Measurements from ENCODE around the gene TBCD. TPM values are rescaled to one million over a fixed set of nuclear protein-coding genes. Genes with fewer than 3 reads are reported as not detected.

The TBCD gene
- total and polyA plus RNA-seq, 9 of the 15 experiments (the other 6 are each of a cell fraction or from before 2014, with no cell fraction given): 8.9 to 98.5 (median 28.0) TPM

DNA sequence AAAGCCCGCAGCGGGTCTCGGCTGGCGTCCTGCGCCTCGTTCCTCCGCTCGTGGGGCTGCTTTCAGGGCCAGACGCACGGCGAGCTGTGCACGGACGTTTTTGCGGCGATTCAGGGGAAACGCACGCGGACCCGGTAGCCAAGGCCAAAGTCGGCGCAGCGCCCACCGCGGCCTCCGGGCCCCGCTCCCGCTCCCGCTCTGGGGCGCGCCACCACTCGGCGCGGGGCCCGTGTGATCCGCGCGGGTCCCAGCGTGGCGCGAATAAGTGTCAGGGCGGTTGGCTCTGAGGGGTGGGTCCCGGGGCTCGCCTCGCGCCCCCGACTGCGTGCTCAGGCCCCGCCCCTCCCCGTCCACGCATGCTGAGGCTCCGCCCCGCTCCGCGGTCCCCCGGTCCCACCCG, 694 bp upstream of the TBCD start (continued):
- TF ChIP-seq, protein P1, sequence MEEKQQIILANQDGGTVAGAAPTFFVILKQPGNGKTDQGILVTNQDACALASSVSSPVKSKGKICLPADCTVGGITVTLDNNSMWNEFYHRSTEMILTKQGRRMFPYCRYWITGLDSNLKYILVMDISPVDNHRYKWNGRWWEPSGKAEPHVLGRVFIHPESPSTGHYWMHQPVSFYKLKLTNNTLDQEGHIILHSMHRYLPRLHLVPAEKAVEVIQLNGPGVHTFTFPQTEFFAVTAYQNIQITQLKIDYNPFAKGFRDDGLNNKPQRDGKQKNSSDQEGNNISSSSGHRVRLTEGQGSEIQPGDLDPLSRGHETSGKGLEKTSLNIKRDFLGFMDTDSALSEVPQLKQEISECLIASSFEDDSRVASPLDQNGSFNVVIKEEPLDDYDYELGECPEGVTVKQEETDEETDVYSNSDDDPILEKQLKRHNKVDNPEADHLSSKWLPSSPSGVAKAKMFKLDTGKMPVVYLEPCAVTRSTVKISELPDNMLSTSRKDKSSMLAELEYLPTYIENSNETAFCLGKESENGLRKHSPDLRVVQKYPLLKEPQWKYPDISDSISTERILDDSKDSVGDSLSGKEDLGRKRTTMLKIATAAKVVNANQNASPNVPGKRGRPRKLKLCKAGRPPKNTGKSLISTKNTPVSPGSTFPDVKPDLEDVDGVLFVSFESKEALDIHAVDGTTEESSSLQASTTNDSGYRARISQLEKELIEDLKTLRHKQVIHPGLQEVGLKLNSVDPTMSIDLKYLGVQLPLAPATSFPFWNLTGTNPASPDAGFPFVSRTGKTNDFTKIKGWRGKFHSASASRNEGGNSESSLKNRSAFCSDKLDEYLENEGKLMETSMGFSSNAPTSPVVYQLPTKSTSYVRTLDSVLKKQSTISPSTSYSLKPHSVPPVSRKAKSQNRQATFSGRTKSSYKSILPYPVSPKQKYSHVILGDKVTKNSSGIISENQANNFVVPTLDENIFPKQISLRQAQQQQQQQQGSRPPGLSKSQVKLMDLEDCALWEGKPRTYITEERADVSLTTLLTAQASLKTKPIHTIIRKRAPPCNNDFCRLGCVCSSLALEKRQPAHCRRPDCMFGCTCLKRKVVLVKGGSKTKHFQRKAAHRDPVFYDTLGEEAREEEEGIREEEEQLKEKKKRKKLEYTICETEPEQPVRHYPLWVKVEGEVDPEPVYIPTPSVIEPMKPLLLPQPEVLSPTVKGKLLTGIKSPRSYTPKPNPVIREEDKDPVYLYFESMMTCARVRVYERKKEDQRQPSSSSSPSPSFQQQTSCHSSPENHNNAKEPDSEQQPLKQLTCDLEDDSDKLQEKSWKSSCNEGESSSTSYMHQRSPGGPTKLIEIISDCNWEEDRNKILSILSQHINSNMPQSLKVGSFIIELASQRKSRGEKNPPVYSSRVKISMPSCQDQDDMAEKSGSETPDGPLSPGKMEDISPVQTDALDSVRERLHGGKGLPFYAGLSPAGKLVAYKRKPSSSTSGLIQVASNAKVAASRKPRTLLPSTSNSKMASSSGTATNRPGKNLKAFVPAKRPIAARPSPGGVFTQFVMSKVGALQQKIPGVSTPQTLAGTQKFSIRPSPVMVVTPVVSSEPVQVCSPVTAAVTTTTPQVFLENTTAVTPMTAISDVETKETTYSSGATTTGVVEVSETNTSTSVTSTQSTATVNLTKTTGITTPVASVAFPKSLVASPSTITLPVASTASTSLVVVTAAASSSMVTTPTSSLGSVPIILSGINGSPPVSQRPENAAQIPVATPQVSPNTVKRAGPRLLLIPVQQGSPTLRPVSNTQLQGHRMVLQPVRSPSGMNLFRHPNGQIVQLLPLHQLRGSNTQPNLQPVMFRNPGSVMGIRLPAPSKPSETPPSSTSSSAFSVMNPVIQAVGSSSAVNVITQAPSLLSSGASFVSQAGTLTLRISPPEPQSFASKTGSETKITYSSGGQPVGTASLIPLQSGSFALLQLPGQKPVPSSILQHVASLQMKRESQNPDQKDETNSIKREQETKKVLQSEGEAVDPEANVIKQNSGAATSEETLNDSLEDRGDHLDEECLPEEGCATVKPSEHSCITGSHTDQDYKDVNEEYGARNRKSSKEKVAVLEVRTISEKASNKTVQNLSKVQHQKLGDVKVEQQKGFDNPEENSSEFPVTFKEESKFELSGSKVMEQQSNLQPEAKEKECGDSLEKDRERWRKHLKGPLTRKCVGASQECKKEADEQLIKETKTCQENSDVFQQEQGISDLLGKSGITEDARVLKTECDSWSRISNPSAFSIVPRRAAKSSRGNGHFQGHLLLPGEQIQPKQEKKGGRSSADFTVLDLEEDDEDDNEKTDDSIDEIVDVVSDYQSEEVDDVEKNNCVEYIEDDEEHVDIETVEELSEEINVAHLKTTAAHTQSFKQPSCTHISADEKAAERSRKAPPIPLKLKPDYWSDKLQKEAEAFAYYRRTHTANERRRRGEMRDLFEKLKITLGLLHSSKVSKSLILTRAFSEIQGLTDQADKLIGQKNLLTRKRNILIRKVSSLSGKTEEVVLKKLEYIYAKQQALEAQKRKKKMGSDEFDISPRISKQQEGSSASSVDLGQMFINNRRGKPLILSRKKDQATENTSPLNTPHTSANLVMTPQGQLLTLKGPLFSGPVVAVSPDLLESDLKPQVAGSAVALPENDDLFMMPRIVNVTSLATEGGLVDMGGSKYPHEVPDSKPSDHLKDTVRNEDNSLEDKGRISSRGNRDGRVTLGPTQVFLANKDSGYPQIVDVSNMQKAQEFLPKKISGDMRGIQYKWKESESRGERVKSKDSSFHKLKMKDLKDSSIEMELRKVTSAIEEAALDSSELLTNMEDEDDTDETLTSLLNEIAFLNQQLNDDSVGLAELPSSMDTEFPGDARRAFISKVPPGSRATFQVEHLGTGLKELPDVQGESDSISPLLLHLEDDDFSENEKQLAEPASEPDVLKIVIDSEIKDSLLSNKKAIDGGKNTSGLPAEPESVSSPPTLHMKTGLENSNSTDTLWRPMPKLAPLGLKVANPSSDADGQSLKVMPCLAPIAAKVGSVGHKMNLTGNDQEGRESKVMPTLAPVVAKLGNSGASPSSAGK (IDR thresholded peaks at IDR 0.05): no peak
- TF ChIP-seq ZNF431 (CRISPR knock-in tag; IDR thresholded peaks at IDR 0.05): no peak
- no peak for TF ChIP-seq SRSF3 (IDR thresholded peaks at IDR 0.05; ENCODE audit: insufficient read depth, low read length)
- TF ChIP-seq, protein P2, sequence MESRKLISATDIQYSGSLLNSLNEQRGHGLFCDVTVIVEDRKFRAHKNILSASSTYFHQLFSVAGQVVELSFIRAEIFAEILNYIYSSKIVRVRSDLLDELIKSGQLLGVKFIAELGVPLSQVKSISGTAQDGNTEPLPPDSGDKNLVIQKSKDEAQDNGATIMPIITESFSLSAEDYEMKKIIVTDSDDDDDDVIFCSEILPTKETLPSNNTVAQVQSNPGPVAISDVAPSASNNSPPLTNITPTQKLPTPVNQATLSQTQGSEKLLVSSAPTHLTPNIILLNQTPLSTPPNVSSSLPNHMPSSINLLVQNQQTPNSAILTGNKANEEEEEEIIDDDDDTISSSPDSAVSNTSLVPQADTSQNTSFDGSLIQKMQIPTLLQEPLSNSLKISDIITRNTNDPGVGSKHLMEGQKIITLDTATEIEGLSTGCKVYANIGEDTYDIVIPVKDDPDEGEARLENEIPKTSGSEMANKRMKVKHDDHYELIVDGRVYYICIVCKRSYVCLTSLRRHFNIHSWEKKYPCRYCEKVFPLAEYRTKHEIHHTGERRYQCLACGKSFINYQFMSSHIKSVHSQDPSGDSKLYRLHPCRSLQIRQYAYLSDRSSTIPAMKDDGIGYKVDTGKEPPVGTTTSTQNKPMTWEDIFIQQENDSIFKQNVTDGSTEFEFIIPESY (CRISPR knock-in tag; IDR thresholded peaks at IDR 0.05): peak; percentile 80
- TF ChIP-seq, protein P3, sequence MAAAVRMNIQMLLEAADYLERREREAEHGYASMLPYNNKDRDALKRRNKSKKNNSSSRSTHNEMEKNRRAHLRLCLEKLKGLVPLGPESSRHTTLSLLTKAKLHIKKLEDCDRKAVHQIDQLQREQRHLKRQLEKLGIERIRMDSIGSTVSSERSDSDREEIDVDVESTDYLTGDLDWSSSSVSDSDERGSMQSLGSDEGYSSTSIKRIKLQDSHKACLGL (CRISPR knock-in tag; IDR thresholded peaks at IDR 0.05; ENCODE audit: borderline replicate concordance, poor library complexity, severe bottlenecking): no peak
- no peak for TF ChIP-seq POLR2AphosphoS2 (IDR thresholded peaks at IDR 0.05; ENCODE audit: low read length)
- peak; percentile 10; the same call in 1 of the 2 replicates for TF ChIP-seq ZFX (CRISPR knock-in tag; IDR thresholded peaks at IDR 0.05)
- TF ChIP-seq MYBL2 (IDR thresholded peaks at IDR 0.05; ENCODE audit: low read depth): no peak
- TF ChIP-seq MYBL2 (CRISPR knock-in tag; IDR thresholded peaks at IDR 0.05; ENCODE audit: borderline replicate concordance): no peak
- TF ChIP-seq ARNT (IDR thresholded peaks at IDR 0.05): no peak
- no peak for TF ChIP-seq SREBF1 (IDR thresholded peaks at IDR 0.05; ENCODE audit: borderline replicate concordance, low read depth, low read length)
- no peak for TF ChIP-seq ZNF133 (CRISPR knock-in tag; IDR thresholded peaks at IDR 0.05)
- no peak for TF ChIP-seq GTF2A2 (tag; IDR thresholded peaks at IDR 0.05)
- TF ChIP-seq ZBTB8A (IDR thresholded peaks at IDR 0.05; ENCODE audit: partially characterized antibody): no peak
- TF ChIP-seq NR1H2 (CRISPR knock-in tag; IDR thresholded peaks at IDR 0.05): no peak
